T47D (cell line): ENCODE results near the gene NOTCH4.

Source experiments
- DNase-seq, 2 experiments: peaks; one replicate each; pipeline versions ENCODE4 v3.0.0 to v3.0.0-alpha.2; 2011 to 2012; ENCODE audit warnings: low read depth in 1 of 2, low spot score in 1 of 2
- JUND ChIP-seq: IDR thresholded peaks from 2 replicates; pipeline ENCODE4 v1.6.1; 2012; ENCODE audit warnings: low read depth
- in situ Hi-C: cut with HindIII; loops from 2 replicates; pipeline ENCODE4 v1.10.0; 2016; ENCODE audit warnings: low sequenced_read_pairs, low pct_unique_long_range_greater_than_20kb

NOTCH4 gene

GRCh38 chr6:32179766-32180405 lies 44.0 kb downstream of the NOTCH4 start:
- no peak for TF ChIP-seq JUND
- no peak for DNase-seq
- in situ Hi-C loops, result no loop called here

GRCh38 chr6:32178547-32179440 lies 45.1 kb downstream of the NOTCH4 start:
- DNase-seq, result no peak
- no peak for TF ChIP-seq JUND
- in situ Hi-C loops, result no loop called here

- no peak for TF ChIP-seq JUND
- DNase-seq, result peak; percentile 96 to 100
- in situ Hi-C loops, result no loop called here
These were observed 45.9 kb downstream of the NOTCH4 start, which contains the start of gene RNF5 for GRCh38 chr6:32177788-32178546. Gene RNF5, plus strand, starts transcription at chr6:32178405. Its CDS starts 107 bp downstream, at chr6:32178512.

GRCh38 chr6:32177183-32177787 lies 46.6 kb downstream of the NOTCH4 start:
- no peak for TF ChIP-seq JUND
- in situ Hi-C loops, result no loop called here
- DNase-seq, result no peak

- no peak for DNase-seq
- in situ Hi-C loops, result no loop called here
- no peak for TF ChIP-seq JUND
These were observed 47.2 kb downstream of the NOTCH4 start for GRCh38 chr6:32176476-32177182.

GRCh38 chr6:32175711-32176475 lies 48.0 kb downstream of the NOTCH4 start, which contains the start of gene AGPAT1:
Gene AGPAT1, minus strand, starts transcription at chr6:32176084. Its CDS starts 4,588 bp downstream, at chr6:32171496.
- DNase-seq, result peak; percentile 92 to 97
- TF ChIP-seq JUND, result no peak
- in situ Hi-C loops, result no loop called here

- no peak for TF ChIP-seq JUND
- in situ Hi-C loops, result no loop called here
- DNase-seq, result no peak
These were observed 48.6 kb downstream of the NOTCH4 start for GRCh38 chr6:32175322-32175710.

GRCh38 chr6:32174416-32174815 lies 49.5 kb downstream of the NOTCH4 start:
- TF ChIP-seq JUND, result no peak
- DNase-seq, result no peak
- in situ Hi-C loops, result no loop called here

GRCh38 chr6:32173051-32173727 lies 50.7 kb downstream of the NOTCH4 start:
- TF ChIP-seq JUND, result no peak
- in situ Hi-C loops, result no loop called here
- DNase-seq, result peak in 1 of 2 experiments; percentile 63

GRCh38 chr6:32171234-32171633 lies 52.6 kb downstream of the NOTCH4 start:
- no peak for DNase-seq
- in situ Hi-C loops, result no loop called here
- TF ChIP-seq JUND, result no peak
